GM08714 (cell line): ENCODE measurements around the gene FIGN.

Experiments used
- H3K4me3 ChIP-seq: fragments of 200-500 bp; sonication (Bioruptor generic); 2 replicates; pipeline ENCODE4 v1.5.1; 2014; ENCODE audit warnings: mild to moderate bottlenecking, low read length, inconsistent platforms
- ZNF274 ChIP-seq: IDR thresholded peaks from 2 replicates; pipeline ENCODE4 v1.6.1; 2012; ENCODE audit warnings: mild to moderate bottlenecking, low read depth, low read length

Gene FIGN

DNA sequence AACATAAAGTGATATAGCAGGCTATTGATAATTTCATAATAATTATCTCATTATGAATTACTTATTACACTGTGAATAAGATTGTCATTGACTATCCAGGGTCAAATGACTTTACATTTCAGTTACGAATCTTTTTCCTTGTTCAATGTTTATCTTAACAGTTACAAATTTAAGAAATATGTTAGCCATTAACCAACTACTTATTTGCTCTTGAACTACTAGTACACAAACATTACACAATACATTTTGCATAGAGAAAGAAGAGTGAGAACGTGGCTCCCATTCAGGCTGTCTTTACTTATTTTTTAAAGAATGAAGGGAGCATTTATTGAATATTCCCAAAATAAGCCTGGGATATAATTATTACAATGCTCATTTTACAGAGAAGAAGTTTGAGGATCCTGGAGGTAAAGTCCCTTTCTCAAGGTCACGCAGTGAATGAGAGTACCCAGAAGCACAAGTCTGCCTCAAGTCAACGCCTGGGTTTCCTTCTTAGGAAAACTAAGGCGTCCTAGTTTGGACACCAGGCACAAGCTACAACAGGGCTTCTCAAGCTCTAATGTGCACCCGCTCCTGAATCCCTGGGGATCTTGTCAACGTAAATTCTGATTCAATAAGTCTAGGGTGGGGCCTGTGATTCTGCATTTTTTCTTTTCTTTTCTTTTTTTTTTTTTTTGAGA is 164.2 kb downstream of the FIGN start:
- TF ChIP-seq ZNF274 = no peak
- H3K4me3 ChIP-seq = no peak overlapping the region

GRCh38 chr2:163570391-163570790 is 165.4 kb downstream of the FIGN start:
- TF ChIP-seq ZNF274 = no peak
- H3K4me3 ChIP-seq = no peak overlapping the region

- TF ChIP-seq ZNF274 = no peak
- no peak overlapping the region for H3K4me3 ChIP-seq
Observed at GRCh38 chr2:163565192-163565591, 170.6 kb downstream of the FIGN start.

DNA sequence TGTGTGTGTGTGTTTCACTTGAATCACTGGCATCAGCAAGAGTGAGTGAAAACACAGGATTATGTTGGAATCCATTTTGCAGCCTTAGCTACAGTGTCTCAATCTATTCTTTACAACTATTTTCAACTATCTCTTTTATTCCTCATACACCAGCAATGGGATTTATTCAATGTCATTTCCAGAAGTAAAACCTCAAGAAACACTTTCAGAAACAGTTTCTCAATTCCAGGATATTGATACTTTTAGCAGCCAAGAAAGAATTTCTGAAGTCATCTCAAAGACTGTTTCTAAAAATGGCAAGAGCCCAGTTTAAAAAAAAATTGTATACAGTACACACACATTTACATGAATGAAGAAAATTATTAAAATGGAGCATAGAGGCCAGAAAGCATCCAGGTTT is 171.6 kb downstream of the FIGN start:
- H3K4me3 ChIP-seq = no peak overlapping the region
- no peak for TF ChIP-seq ZNF274

GRCh38 chr2:163563336-163563735 is 172.5 kb downstream of the FIGN start:
- no peak for TF ChIP-seq ZNF274
- no peak overlapping the region for H3K4me3 ChIP-seq

DNA sequence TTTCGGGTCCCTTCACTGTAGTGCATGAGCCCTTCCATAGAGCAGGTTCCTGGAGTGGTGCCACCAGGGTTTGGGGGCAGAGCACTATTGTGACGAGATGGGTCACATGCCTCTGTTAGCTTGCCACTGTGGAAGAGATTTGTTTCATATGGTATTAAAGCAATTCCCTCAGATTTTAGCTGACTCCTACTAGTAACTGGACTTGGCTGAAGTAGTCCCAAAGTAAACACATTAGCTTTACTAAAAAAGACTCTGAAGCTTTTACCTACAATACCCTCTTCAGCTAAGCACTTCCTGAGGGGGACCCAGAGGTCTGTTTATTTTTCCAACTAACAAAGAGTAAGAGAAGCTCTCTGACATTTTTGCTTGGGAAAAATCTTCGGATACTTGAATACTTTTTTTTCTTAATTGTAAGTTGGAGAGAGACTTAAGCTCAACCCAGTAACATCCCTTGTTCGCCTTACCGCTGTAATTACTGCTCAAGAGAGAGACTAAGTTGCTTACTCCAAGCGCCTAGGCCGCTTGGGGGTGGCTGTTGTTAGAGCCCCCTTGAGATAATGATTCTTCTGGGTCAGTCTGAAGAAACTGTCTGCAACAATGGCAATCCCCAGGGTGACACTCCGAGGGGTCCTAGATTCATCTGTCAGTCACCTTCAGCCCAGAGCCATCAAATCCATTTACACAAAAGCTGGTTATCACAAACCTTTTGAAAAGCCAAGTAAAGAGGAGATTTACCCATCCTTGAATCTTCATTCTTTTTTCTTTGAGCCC is 177.4 kb downstream of the FIGN start:
- no peak for TF ChIP-seq ZNF274

DNA sequence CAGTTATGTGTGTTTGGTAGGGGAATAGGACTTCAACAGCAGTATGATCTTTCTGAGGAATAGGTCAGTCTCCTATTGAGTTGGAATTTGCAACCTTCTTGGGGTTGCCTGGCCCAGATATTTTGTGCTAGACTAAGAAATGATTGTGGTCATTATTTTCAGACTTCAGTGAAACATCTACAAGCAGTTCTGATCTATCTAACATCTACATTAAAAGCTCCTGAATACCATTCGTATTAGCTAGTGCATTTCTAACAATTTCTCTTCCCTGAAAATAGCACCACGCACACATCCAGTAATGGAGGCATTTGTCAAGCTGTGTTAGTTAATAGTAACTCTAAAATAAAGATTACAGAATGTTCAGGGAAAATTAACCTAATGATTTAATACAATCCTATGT is 179.3 kb downstream of the FIGN start:
- TF ChIP-seq ZNF274 = no peak
- no peak overlapping the region for H3K4me3 ChIP-seq

More for the DNA sequence above, 177.4 kb downstream of the FIGN start:
- H3K4me3 ChIP-seq = no peak overlapping the region

DNA sequence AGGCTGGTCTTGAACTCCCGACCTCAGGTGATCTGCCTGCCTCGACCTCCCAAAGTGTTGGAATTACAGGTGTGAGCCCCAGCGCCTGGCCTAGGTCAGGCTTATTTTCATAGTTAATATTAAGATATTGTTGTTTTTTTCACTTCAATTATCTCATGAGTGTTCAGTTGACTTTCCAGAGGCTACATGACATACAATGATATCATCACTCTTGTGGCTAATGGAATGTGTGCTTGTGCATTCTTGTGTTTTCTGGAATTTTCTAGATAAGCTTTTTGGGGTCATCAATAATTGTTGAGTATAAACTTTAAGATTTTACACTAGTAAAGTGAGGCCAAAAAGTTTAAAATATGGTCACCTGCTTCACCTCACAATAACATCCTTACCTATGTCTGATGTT is 180.9 kb downstream of the FIGN start:
- no peak for TF ChIP-seq ZNF274
- no peak overlapping the region for H3K4me3 ChIP-seq

- no peak overlapping the region for H3K4me3 ChIP-seq
- no peak for TF ChIP-seq ZNF274
Observed at GRCh38 chr2:163553601-163554000, 182.2 kb downstream of the FIGN start.

DNA sequence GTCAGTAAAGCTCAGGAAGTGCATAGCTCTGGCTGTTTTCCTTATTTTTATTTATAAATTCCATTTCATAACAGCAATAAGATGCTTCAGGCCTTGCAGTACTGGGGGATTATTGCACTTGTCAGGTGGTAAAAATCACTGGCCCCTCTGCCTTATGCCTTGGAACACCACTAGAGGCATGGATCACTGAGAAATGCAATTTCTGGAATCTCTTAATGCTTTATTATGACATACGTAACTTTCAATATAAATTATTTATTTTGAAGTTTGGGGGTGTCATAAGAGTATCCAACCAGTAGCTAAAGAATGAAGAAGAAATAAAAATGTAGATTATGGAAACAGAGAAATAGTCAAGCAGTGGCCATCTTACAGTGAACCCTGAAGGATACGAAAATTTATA is 183.1 kb downstream of the FIGN start:
- no peak for TF ChIP-seq ZNF274
- H3K4me3 ChIP-seq = no peak overlapping the region

- no peak for TF ChIP-seq ZNF274
- no peak overlapping the region for H3K4me3 ChIP-seq
Observed at GRCh38 chr2:163551616-163552373, 184.0 kb downstream of the FIGN start.

DNA sequence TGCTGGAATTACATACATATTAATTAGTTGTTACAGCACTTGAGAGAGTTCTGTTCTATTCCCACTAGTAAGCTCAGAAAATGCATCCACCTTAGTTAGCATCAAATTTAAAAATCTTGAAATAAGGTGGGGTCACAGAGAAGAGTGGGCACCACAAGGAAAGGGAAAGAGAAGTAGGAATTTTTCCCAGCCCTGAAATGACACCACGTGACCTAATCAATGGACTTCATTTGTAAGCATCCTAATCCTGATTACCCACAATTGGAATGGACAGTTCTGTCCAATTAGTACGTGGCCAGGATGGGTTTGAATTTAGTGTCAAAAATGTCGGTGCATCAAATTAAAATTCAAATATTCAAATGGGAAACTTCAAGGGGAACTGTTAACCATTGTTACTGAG is 186.8 kb downstream of the FIGN start:
- TF ChIP-seq ZNF274 = no peak
- no peak overlapping the region for H3K4me3 ChIP-seq
